ENCODE data around the gene ZFR. TPM values are rescaled to one million over a fixed set of nuclear protein-coding genes. Genes with fewer than 3 reads are reported as not detected.

Gene ZFR
- total RNA-seq, 1 donor from 2014 or later: 80.8 TPM

DNA sequence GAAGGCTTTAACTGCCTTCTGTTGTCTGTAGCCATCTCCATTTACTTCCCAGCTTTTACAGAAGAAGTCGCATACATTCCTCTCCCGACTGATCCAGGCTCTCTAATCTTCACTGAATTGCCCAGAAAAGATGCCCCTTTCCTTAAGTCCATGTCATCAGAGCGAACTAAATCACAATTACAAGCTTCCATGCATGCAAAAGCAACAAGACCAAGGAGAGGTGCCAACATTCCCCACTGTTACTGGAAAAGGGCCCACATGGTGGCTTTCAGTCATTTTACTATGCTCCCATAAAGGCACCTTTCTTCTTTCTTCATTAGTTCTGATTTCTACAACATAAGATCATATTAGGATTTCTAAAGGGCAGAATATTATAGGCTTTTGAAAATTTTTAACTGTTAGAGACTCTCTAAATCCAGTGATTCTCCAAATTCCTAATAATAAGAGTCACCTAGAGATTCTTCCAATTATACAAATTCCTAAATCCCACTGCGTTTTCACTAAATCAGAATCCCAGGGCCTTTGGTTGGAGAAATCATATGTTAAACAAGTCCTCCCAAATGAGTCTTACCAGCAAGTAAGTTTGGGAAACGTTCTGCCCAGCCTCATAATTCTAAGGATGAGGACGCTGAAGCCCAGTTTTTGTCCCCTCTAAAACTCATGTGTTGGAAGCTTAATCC, 17.0 kb upstream of the ZFR start:
- Histone ChIP-seq H3K4me1 (no peaks in the 10 kb centered on the region), H3K9me3 (no peaks in the 10 kb centered on the region)
- TF ChIP-seq, protein P1, sequence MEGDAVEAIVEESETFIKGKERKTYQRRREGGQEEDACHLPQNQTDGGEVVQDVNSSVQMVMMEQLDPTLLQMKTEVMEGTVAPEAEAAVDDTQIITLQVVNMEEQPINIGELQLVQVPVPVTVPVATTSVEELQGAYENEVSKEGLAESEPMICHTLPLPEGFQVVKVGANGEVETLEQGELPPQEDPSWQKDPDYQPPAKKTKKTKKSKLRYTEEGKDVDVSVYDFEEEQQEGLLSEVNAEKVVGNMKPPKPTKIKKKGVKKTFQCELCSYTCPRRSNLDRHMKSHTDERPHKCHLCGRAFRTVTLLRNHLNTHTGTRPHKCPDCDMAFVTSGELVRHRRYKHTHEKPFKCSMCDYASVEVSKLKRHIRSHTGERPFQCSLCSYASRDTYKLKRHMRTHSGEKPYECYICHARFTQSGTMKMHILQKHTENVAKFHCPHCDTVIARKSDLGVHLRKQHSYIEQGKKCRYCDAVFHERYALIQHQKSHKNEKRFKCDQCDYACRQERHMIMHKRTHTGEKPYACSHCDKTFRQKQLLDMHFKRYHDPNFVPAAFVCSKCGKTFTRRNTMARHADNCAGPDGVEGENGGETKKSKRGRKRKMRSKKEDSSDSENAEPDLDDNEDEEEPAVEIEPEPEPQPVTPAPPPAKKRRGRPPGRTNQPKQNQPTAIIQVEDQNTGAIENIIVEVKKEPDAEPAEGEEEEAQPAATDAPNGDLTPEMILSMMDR (IDR thresholded peaks at IDR 0.05): no peak
- no peak for TF ChIP-seq POLR2A (IDR thresholded peaks at IDR 0.05)
- TF ChIP-seq POLR2AphosphoS5 (IDR thresholded peaks at IDR 0.05; ENCODE audit: insufficient read depth in 1 of 2, low read depth in 1 of 2): no peak

DNA sequence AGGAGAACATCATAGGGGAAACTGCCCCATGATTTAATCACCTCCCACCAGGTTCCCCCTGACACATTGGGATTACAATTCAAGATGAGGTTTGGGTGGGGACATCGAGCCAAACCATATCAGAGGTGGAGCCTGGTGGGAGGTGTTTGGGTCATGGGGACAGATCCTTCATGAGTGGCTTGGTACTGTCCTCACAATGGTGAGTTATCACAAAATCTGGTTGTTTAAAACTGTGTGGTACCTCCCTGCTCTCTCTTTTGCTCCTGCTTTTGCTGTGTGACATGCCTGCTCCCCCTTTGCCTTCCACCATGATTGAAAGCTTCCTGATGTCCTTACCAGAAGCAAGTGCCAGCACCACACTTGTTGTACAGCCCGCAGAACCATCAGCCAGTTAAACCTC, 16.2 kb upstream of the ZFR start:
- no peaks in the 10 kb centered on the region for H3K9me3 ChIP-seq
- no peak overlapping the region for H3K4me3 ChIP-seq
- intact Hi-C loops (cut with DNase I): no loop called here
- H3K27ac ChIP-seq: no peak overlapping the region
- TF ChIP-seq POLR2A (IDR thresholded peaks at IDR 0.05) (no peak), POLR2AphosphoS5 (IDR thresholded peaks at IDR 0.05; ENCODE audit: insufficient read depth in 1 of 2, low read depth in 1 of 2) (no peak)
- TF ChIP-seq, protein P1 (IDR thresholded peaks at IDR 0.05): no peak
- H3K27me3 ChIP-seq: no peaks in the 10 kb centered on the region
- DNase-seq (ENCODE audit: extremely low spot score in 2 of 2): no peak
- H3K36me3 ChIP-seq: no peaks in the 10 kb centered on the region
- no peaks in the 10 kb centered on the region for H3K4me1 ChIP-seq

More for the DNA sequence above, 17.0 kb upstream of the ZFR start:
- DNase-seq (ENCODE audit: extremely low spot score in 2 of 2): no peak
- intact Hi-C loops (cut with DNase I): no loop called here
- Histone ChIP-seq H3K27ac (no peak overlapping the region), H3K27me3 (no peaks in the 10 kb centered on the region), H3K36me3 (no peaks in the 10 kb centered on the region), H3K4me3 (no peak overlapping the region)

DNA sequence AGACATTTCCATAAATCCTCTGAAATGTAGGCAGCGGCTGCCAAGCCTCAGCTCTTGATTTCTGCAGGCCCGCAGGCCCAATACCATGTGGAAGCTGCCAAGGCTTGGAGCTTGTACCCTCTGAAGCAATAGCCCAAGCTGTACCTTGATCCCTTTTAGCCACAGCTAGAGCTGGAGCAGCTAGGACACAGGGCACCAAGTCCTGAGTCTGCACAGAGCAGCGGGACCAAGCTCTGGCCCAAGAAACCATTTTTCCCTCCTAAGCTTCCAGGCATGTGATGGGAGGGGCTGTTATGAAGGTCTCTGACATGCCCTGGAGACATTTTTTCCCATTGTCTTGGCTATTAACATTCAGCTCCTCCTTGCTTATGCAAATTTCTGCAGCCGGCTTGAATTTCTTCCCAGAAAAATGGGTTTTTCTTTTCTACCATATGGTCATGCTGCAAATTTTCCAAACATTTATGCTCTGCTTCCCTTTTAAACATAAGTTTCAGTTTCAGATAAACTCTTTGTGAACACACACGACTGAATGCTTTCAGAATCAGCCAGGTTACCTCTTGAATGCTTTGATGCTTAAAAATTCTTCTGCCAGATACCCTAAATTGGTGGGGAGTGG, 14.4 kb upstream of the ZFR start:
- no peak overlapping the region for H3K4me3 ChIP-seq
- DNase-seq (ENCODE audit: extremely low spot score in 2 of 2): peak in 1 of 2 donors; percentile 28
- H3K27me3 ChIP-seq: no peaks in the 10 kb centered on the region
- intact Hi-C loops (cut with DNase I): no loop called here
- H3K27ac ChIP-seq: no peak overlapping the region
- no peaks in the 10 kb centered on the region for H3K4me1 ChIP-seq
- TF ChIP-seq POLR2AphosphoS5 (IDR thresholded peaks at IDR 0.05; ENCODE audit: insufficient read depth in 1 of 2, low read depth in 1 of 2): no peak
- TF ChIP-seq, protein P1 (IDR thresholded peaks at IDR 0.05): no peak
- TF ChIP-seq POLR2A (IDR thresholded peaks at IDR 0.05): no peak
- H3K9me3 ChIP-seq: no peaks in the 10 kb centered on the region
- H3K36me3 ChIP-seq: no peaks in the 10 kb centered on the region

DNA sequence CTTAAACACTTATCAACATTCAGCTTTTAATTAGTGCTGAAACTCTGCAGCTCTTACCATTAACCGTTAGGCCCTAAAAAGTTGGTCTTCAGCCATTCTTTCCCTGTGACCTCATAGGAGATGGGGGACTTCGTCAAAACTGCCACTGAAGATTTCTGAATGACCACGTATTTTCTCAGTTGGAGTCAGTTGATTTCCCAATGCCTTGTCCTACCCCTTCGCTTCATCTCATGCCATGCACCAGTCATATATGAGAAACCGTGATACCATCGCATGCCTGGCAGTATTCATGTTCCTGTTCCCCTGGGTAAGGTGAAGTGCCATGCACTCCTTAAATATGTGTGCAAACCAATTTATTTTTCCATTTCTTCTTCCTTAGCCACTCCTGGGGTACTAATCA, 10.8 kb upstream of the ZFR start:
- Histone ChIP-seq H3K4me3 (no peak overlapping the region), H3K27me3 (no peaks in the 10 kb centered on the region), H3K4me1 (no peaks in the 10 kb centered on the region), H3K9me3 (no peaks in the 10 kb centered on the region), H3K36me3 (no peaks in the 10 kb centered on the region), H3K27ac (no peak overlapping the region)
- intact Hi-C loops (cut with DNase I): no loop called here
- DNase-seq (ENCODE audit: extremely low spot score in 2 of 2): peak in 1 of 2 donors; percentile 5
- TF ChIP-seq POLR2AphosphoS5 (IDR thresholded peaks at IDR 0.05; ENCODE audit: insufficient read depth in 1 of 2, low read depth in 1 of 2) (no peak), POLR2A (IDR thresholded peaks at IDR 0.05) (no peak)
- TF ChIP-seq, protein P1 (IDR thresholded peaks at IDR 0.05): no peak

DNA sequence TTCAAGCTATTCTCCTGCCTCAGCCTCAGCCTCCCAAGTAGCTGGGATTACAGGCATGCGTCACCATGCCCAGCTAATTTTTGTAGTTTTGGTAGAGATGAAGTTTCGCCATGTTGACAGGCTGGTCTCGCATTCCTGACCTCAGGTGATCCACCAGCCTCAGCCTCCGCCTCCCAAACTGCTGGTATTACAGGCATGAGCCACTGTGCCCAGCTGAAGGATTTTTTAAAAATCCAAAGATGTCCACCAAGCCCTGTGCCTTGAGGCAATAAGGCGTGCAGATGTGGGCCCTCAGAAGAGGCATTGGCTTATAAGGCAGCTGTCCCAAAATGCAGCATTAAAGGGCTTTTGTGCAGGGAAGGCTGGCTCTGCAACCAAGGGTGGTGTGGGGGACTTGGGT, 10.3 kb upstream of the ZFR start:
- H3K36me3 ChIP-seq: no peaks in the 10 kb centered on the region
- intact Hi-C loops (cut with DNase I): no loop called here
- H3K4me1 ChIP-seq: no peaks in the 10 kb centered on the region
- H3K27me3 ChIP-seq: no peaks in the 10 kb centered on the region
- H3K4me3 ChIP-seq: no peak overlapping the region
- H3K27ac ChIP-seq: no peak overlapping the region
- TF ChIP-seq POLR2AphosphoS5 (IDR thresholded peaks at IDR 0.05; ENCODE audit: insufficient read depth in 1 of 2, low read depth in 1 of 2) (no peak), POLR2A (IDR thresholded peaks at IDR 0.05) (no peak)
- TF ChIP-seq, protein P1 (IDR thresholded peaks at IDR 0.05): no peak
- no peaks in the 10 kb centered on the region for H3K9me3 ChIP-seq
- DNase-seq (ENCODE audit: extremely low spot score in 2 of 2): peak in 1 of 2 donors; percentile 44
